Measurements from ENCODE around the gene PRKACB.
"Not testable (repeated sequence)": the region's sequence is repeated elsewhere in the genome, so short reads cannot be mapped to it uniquely, and the experiment has no call there.

The PRKACB gene

DNA sequence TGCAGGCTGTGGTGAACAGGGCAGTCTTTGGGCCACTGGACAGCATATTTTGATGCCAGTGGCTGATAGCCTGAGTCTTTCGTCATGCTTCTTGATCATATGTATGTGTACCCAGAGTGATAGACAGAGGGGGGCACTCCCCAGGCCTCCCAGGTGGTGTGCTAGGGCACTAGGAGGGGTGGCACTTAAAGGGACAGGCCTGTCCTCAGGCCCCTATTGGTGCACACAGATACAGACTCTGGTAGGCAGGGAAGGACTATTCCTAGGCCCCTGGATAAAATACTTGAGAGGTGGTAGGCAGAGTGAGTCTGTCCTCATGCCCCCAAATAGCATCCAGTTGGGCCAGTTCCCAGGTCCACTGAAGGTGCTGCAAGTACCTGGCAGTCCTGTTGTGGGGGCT is 80.8 kb downstream of the PRKACB start:
- no peak for DNase-seq

DNA sequence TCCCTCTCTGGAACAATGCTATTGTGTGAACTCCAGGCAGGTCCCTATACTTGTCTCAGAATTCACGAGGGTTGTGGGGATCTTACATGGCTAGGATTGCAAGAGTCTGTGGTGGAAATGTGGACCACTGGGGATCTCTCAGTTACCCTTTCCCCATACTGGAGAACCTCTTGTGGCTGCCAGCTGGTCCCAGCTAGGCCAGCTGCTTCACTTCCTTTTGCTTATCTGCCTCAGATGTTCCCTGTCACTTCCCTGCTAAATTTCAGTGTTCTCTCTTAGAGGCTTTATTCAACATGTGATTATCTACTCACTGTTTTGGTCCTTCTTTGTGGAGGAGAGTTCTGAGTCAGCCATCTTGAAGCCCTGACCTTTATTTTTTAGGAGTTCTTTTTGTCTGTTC is 81.6 kb downstream of the PRKACB start:
- no peak for DNase-seq

- not testable (repeated sequence) for DNase-seq
These were observed 88.6 kb downstream of the PRKACB start for GRCh38 chr1:84232676-84233075.

DNA sequence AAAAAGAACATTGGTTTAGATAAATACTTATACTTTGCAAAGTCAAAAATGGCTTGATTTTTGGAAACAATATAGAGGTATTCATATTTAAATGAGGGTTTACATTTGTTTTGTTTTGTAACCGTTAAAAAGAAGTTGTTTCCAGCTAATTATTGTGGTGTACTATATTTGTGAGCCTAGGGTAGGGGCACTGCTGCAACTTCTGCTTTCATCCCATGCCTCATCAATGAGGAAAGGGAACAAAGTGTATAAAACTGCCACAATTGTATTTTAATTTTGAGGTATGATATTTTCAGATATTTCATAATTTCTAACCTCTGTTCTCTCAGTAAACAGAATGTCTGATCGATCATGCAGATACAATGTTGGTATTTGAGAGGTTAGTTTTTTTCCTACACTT is 92.2 kb downstream of the PRKACB start:
- DNase-seq, result no peak

GRCh38 chr1:84242641-84243040 is 98.6 kb downstream of the PRKACB start:
- no peak for DNase-seq

- no peak for DNase-seq
These were observed 101.5 kb downstream of the PRKACB start for GRCh38 chr1:84245563-84245962.

GRCh38 chr1:84246213-84246612 is 102.1 kb downstream of the PRKACB start:
- no peak for DNase-seq

- no peak for DNase-seq
These were observed 103.6 kb downstream of the PRKACB start for GRCh38 chr1:84247425-84248220.

GRCh38 chr1:84250668-84251067 is 106.6 kb downstream of the PRKACB start:
- DNase-seq, result no peak

GRCh38 chr1:84253036-84253435 is 109.0 kb downstream of the PRKACB start:
- DNase-seq, result no peak

- no peak for DNase-seq
These were observed 109.8 kb downstream of the PRKACB start for GRCh38 chr1:84253891-84254290.

DNA sequence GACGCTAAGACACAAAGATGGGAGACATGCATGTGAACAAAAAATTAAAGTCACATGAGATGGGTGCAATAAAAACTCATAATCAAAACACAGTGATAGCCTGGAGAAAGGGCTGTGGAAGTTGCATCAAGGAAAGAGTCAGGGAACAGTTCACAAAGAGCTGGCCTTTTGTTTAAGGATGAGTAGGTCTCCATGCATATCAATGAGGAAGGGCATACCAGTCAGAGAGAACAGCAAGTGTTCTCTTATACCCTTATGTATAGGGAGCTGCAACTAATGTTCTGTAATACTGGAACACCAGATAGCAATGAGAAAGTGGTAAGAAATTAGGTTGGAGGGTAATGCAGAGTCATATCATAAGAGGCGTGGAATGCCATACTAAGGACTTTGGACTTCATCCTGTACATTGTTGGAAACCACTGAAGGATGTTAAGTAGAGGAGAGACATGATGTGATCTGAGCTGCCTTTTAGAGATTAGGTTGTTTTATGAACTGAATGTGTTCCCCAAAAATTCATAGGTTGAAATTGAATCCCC is 110.7 kb downstream of the PRKACB start:
- DNase-seq, result no peak

- no peak for DNase-seq
These were observed 111.5 kb downstream of the PRKACB start for GRCh38 chr1:84255582-84255981.

DNA sequence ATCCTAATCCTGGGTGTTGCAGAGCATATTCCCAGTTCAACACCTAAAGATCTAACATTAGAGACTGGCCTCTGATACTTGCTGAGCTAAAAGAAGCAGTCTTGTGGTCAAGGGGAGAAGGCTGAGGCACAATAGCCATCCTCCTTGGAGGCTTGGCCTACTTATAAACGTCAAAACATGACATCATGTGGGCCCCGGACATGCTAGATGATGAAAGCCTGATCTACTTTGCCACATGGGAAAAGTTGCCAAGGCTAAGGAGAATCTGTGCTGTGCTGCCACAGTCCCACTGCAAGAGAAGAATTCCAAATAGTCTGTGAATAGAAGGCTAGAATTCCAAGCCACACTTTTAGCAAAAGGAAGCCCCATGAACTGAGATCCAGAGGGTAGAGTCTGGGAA is 113.5 kb downstream of the PRKACB start:
- DNase-seq, result no peak

GRCh38 chr1:84259376-84259775 is 115.3 kb downstream of the PRKACB start:
- DNase-seq, result no peak

DNA sequence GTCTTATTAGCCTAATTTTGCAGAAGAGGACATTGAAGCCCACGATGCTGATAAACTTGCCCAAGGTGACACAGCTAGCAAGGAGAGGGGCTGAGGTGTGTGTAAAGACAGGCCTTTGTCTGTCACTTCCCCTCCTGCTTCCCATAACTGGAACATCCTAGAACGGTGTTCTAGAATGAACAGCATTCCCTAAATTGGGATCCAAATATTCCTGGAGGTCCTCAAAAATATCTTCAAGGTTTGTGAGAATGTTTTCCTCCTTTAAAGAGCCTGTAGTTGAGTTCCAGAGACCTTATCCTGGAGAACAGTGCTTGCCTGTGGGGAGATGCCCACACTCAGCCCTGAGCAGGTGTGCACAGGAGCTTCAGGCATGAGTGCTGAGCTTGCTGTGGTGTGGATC is 115.9 kb downstream of the PRKACB start:
- DNase-seq, result no peak

GRCh38 chr1:84260852-84261518 is 116.9 kb downstream of the PRKACB start:
- no peak for DNase-seq

DNA sequence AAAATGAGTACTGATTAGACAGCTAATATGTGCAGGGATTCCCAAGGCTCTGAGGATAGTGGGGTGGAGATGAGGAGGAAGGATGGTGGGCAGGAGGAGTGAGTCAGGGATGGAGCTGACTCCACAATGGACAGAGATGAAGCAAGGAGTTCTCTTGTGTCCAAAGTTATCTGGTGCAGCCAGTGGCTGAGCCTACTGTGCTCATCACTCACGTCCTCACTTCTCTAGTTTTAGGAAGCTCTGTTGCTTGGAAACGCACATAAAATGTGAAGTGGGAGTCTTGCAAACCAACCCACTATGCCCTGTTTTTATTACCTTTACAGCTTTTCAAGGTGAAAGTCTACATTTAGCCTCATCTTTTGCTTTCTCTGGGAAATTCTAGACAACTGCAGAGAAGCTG is 120.9 kb downstream of the PRKACB start:
- no peak for DNase-seq

GRCh38 chr1:84265867-84266266 is 121.8 kb downstream of the PRKACB start:
- no peak for DNase-seq

DNA sequence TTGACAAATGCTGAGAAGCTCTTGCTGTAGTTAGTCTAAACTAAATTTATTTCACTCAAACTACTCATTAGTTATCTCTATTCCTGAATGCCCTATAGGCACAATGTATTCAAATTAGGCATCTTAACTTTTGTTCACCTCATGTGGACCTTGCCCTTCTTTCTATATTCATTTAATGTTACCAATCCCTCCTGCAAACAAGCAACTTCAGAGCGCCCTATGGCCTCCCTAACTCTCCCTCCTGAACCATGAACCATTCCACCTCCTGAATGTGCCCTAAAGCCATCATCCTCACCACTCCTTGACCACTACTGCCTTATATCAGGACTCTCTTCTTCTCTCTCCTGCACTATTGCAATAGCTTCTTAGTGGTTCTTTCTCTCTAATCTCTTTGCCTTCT is 122.7 kb downstream of the PRKACB start:
- no peak for DNase-seq

GRCh38 chr1:84267476-84267875 is 123.4 kb downstream of the PRKACB start:
- no peak for DNase-seq

DNA sequence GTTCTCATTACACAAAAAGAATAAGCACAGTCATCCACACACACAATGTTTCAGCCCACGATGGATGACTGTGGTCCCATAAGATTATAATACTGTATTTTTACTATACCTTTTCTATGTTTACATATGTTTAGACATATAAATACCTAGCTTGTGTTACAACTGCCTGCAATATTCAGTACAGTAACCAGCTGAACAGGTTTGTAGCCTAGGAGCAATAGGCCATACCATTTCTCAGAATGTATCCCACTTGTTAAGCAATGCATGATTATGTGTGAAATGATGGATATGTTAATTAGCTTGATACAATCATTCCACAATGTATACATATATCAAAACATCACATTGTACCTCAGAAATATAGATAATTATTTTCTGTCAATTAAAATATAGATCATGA is 124.3 kb downstream of the PRKACB start:
- DNase-seq, result no peak

GRCh38 chr1:84269306-84269705 is 125.2 kb downstream of the PRKACB start:
- no peak for DNase-seq

DNA sequence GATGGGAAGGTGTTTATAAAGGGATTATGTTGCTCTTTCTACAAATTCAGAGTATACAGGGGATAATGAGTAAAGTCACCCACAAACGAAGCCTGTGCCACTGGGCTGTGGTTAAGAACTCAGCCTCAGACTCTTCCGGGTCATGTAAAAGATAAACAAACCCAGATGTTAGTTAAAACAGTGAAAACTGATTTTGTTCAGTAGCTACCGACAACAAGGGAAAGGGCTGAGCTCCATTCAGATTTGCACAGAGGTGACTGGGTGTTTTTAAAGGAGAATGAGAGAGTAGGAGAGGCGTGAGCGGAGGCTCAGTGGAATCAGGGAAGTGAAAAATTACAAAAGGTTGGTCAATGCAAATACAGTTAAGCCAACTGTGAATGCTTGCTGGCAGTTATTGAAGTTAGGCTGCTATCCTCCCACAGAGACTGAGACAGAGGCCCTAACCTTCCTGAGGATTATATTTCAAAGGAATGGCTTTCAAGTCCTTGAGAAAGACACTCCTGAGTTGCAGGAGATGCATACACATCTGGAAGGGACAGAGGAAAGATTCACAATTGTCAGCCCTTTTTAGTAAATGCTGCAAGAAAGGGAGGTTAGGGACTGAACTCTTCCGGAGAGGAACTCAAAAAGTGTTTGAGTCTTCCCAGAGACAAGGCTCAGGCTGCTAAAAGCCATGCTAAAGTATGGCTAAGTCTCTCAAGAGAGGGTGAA is 127.5 kb downstream of the PRKACB start:
- no peak for DNase-seq

Measured in activated naive CD4-positive, alpha-beta T cell (primary cell).